GM21723 (cell line): ENCODE results near the gene NTM.
"Not testable (repeated sequence)": the region's sequence is repeated elsewhere in the genome, so short reads cannot be mapped to it uniquely, and the experiment has no call there.

Experiments used
- ATAC-seq: cut with Tn5 transposase; IDR thresholded peaks from one replicate; pipeline ENCODE4 v1.9.1; 2021; ENCODE audit warnings: mild to moderate bottlenecking, moderate library complexity; ENCODE audit not compliant: unreplicated experiment

The NTM gene

GRCh38 chr11:131902421-131902820, 532.0 kb downstream of the NTM start:
- no peak for ATAC-seq

DNA sequence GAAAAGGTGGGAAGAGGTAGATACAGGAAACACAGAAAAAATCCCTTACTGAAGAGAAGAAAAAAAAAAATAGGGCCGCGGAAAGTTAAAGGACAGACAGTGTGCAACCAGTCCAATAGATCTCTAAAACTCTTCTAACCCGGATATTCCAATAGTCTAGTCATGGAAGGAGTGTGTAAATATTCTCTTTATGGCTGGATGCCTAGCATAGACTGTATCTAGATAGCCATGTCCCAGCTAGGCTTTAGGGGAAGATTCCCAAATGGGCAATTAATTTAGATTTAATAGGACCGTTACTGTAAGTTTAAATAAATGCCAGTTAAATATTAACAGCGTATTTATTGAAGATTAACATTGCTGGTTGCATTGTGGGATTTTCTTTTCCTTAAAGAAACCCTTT, 532.7 kb downstream of the NTM start:
- ATAC-seq, result no peak

GRCh38 chr11:131904756-131905155, 534.3 kb downstream of the NTM start:
- ATAC-seq, result no peak

DNA sequence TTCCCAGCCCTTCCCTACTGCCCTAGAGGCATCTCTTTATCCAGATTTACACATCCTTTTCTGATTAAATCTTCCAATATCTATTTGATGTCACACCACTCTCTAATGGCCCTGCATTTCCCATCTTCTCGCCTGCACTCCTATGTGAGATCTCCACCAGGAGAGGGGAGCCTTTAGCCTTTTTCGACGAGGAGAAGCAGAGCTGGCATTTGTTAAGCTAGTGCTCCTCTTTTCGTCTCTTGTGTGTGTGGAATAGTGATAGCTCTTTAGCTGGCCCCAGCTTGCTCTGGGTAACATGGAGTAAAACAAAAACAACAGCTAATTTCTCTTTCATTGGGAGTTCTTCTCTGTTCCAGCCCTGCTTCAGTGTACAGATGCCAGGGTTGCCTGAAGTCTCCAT, 536.5 kb downstream of the NTM start:
- no peak for ATAC-seq

DNA sequence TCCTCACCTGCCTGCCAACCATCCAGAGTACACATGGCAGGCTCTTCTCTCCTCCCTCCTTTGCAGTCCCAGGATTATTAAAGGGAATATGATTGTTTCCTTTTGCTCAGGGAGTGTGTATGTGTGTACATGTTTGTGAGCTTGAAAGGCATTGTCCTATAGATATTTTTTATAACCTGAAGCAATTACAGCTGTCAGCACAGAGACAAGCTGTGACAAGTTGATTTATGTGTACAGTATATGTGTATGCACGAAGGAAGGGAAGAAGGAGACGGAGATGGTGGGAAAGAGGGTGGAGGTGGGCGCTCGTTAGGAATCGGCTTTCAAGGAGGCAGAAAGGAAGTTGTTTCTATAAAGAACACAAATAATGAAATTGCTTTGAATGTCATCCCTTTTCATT, 537.0 kb downstream of the NTM start:
- no peak for ATAC-seq

DNA sequence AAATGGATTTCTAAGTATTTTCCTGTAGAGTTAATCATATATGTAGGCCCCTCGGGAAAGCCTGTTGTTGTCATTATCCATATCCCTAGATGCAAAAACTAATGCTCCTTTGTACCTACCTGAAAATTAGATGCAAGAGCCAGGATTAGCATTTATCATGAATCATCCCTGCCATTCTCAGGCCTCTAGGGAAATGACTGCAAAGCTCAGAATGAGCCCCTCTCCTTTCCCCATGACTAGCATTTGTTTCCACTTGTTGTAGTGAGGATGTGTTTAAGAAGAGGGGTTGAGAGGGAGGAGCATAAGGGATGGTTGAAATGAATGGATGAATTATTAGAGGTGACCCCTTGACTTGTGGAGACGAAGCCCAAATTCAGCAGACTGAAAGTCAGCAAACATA, 537.9 kb downstream of the NTM start:
- no peak for ATAC-seq

- ATAC-seq, result no peak
Measured at GRCh38 chr11:131909426-131910177, 539.2 kb downstream of the NTM start.

DNA sequence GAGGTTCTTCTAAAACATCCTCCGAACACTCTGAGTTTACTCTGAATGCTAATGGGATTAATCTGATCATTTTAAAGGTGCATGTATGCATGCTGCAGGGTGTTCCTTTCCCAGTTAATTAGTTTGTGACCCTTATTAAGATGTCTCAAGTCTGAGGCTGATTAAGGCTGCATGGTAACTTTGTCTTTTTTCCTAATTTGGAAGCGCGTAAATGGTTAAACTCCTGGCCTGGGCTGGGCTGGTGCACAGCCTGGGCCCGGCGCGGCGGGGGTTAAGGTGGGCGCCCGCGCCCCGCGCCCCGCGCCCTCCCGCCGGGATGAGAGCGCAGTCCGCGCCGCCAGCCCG, 539.7 kb downstream of the NTM start:
- no peak for ATAC-seq

DNA sequence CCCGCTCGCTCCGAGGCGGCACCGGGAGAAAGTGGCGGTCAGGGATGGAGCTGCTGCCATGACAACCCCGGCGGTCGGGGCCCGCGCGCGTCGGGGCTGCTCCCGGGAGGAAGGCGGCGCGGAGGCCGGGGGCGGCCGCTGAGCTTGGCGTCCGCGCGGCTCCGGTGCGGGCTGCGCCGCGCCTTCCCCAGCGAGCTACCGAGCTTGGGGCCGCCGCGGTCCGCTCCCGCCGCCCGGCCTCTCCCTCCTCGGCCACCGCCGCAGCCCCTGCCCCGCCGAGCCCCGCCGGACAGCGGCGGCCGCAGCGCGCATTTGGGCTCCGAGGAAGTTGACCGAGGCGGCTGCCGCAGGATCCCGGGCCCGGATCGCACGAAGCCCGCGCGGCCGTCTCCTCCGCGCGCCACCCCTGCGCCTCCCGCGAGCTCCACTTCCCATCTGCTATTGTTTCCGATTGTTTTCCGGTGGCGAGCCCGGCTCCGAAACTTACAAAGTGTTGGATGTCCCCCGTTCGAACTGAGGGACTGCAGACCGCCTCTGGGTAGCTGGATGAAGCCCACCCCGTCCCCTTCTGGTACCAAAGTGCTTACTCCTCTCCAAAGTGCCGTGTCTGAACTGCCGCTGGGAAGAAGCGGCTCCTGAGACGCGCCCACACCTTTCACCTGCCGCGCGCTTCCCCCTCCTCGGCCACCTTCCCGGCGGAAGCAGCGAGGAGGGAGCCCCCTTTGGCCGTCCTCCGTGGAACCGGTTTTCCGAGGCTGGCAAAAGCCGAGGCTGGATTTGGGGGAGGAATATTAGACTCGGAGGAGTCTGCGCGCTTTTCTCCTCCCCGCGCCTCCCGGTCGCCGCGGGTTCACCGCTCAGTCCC, 540.3 kb downstream of the NTM start:
- no peak for ATAC-seq

DNA sequence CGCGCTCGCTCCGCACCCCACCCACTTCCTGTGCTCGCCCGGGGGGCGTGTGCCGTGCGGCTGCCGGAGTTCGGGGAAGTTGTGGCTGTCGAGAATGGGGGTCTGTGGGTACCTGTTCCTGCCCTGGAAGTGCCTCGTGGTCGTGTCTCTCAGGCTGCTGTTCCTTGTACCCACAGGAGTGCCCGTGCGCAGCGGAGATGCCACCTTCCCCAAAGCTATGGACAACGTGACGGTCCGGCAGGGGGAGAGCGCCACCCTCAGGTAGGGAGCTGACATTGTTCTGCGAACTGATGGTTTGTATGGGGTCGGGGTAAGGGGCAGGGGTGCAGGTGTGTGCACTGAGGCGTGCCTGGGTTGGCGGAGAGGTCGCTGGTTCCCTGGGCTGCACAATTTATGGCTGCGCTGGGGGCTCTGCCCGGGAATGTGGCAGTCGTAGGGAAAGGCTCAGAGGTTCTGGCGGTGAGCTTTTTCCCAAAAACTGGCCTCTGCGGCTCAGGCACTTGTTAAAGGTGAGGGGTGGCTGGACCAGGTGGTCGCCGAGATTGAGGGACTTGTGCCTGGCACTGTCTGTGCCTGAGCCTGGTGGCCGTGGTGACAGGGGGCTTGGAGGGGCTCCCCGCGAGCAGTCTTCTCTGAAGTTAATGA, 541.1 kb downstream of the NTM start:
- not testable (repeated sequence) for ATAC-seq

- no peak for ATAC-seq
Measured at GRCh38 chr11:131912134-131912533, 541.7 kb downstream of the NTM start.

- no peak for ATAC-seq
Measured at GRCh38 chr11:131913267-131913666, 542.9 kb downstream of the NTM start.

DNA sequence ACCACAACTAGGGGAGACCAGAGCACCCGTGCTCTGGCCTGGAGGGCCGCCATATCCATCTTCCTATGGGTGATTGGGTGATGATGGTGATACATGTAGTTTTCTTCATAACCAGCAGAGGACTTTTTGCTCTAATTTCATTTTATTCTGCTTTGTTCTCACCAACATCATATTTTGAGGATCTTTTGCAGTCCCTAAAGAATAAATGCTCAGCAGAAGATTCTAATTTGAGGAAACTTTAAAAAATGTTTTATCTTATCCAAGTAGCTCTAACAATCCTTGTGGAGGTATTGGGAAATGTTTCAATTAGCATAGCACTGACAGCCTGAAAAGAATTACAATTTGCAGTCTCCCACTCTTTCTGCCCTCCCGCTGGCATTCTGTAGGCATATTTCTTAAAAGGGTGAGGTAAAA, 544.0 kb downstream of the NTM start:
- ATAC-seq, result no peak

GRCh38 chr11:131916638-131917037, 546.2 kb downstream of the NTM start:
- no peak for ATAC-seq

DNA sequence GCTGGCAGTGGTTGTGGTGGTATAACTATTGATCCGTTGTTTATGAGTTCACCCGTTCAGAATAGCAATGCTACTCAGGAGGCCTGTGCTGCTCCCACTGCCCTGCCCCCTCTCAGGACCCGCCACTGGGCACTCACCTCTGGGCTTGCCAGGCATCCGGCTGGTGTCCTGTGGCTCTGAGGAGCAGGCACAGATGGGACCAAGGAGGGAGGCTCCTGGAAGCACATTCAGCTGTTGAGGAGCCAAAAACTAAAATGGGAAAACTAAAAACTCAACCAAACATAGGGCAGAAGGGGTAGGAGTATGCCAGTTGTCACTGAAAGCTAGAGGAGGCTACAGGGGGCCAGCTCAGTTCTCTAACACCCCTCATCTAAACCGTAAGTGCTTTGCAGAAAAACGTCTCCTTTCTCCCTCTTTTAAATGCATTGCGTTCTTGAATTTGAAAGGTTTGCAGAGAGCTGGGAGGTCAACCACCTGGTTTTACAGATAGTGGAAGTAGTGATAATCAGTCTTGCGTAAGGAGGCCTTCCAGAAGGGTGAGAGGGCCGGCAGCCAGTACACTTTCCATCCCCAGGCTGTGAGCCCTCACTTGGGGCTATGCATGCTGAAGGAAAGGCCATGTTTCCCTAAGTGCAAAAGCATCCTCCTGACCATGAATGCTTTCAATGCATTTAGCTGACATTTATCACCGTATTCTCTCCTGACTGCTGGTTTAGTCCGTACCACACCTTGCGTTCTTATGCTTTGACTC, 547.4 kb downstream of the NTM start:
- no peak for ATAC-seq

DNA sequence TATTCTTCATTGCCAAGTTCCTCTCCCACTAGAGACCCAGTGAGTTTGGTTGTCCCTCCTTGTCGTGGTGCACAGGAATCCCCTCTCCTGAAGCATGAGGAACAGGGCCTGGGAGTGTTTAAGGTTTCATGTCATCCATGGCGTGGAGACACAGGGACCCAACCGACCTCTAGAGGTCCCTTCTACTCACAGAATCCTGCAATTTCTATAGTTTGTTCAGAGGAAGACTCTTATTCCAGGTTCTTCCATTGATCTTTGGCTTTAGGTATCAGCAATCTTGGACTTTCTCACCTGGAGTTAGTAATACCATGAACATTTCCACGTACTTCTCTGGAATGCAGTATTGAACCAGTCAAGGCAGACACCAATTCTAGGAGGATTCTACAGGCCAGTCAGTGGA, 548.2 kb downstream of the NTM start:
- no peak for ATAC-seq

- no peak for ATAC-seq
Measured at GRCh38 chr11:131922220-131922619, 551.8 kb downstream of the NTM start.

- ATAC-seq, result no peak
Measured at GRCh38 chr11:131923309-131923708, 552.9 kb downstream of the NTM start.

- no peak for ATAC-seq
Measured at GRCh38 chr11:131924001-131924400, 553.6 kb downstream of the NTM start.

GRCh38 chr11:131924457-131925201, 554.2 kb downstream of the NTM start:
- ATAC-seq, result no peak
